Parathyroid adenoma (tissue), 2 donors: Measurements from ENCODE around the gene CTDSP2.

Experiments used
- H2AFZ ChIP-seq: fragments of 300-600 bp; sonication (generic); one replicate; pipeline ENCODE4 v1.7.0; 2017; ENCODE audit warnings: antibody characterized with exemption, mild to moderate bottlenecking
- H3K27ac ChIP-seq: fragments of 300-600 bp; sonication (generic); one replicate; pipeline ENCODE4 v1.7.0; 2017
- H3K27me3 ChIP-seq: fragments of 300-600 bp; sonication (generic); one replicate; pipeline ENCODE4 v1.7.0; 2017; ENCODE audit warnings: low read length; ENCODE audit not compliant: control insufficient read depth, insufficient read depth
- H3K36me3 ChIP-seq: fragments of 300-600 bp; sonication (generic); one replicate; pipeline ENCODE4 v1.7.0; 2017; ENCODE audit warnings: low read length; ENCODE audit not compliant: control insufficient read depth, insufficient read depth
- H3K4me1 ChIP-seq: fragments of 300-600 bp; sonication (generic); one replicate; pipeline ENCODE4 v1.7.0; 2017; ENCODE audit warnings: control low read depth
- H3K4me2 ChIP-seq: fragments of 300-600 bp; sonication (generic); one replicate; pipeline ENCODE4 v1.7.0; 2017; ENCODE audit warnings: low read length
- H3K4me3 ChIP-seq: fragments of 300-600 bp; sonication (generic); one replicate; pipeline ENCODE4 v1.7.0; 2017; ENCODE audit warnings: low read depth, low read length
- H3K79me2 ChIP-seq: fragments of 300-600 bp; sonication (generic); one replicate; pipeline ENCODE4 v1.7.0; 2017; ENCODE audit warnings: control low read depth
- H3K9ac ChIP-seq: fragments of 300-600 bp; sonication (generic); one replicate; pipeline ENCODE4 v1.7.0; 2017; ENCODE audit warnings: mild to moderate bottlenecking
- H3K9me3 ChIP-seq: fragments of 300-600 bp; sonication (generic); one replicate; pipeline ENCODE4 v1.7.0; 2017; ENCODE audit warnings: low read length; ENCODE audit not compliant: control insufficient read depth
- TF ChIP-seq, protein P1 (sequence below): fragments of 300-600 bp; sonication (generic); IDR thresholded peaks from one replicate; pipeline ENCODE4 v1.7.0; 2017; ENCODE audit warnings: antibody characterized with exemption, mild to moderate bottlenecking
- donor health status: primary hyperparathyroidism.

Gene CTDSP2

DNA sequence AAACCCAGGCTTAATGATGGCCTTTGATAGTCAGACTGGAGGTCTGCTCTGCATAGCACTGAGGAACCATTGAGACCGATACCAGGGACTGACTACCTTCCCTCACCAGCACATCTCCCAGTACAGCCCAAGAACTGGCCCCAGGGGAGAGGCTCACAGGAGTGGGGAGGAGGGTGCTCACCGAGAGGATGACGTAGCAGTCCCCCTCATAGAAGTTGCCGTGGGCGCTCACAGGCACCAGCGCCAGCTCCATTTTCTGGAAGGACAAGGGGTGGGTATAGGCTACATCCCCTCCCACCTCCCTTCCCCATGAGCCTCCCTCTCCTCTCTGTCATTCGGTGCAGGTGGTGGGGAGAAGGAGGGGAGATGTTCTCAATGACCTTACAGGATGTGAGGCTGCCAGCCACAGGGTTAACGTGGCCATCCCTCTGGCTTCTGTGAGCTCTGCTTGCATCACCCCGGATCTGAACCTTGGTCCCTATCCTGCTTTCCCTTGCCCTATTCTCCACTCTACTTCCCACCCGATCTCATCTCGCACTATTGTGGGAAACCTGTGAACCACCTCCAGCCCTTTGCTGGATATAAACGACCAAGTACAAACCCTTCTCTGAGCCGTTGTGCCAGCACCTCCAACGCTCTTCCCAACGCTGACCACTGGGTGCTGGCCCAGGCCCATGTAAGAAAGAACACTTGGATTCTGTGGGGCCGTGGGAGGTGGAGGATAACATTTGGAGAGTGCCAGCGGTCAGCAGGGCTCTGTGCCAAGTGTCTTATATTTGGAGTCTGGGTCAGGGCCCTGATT, 32.4 kb downstream of the CTDSP2 start:
- no peaks in the 10 kb centered on the region for H3K27me3 ChIP-seq
- H3K36me3 ChIP-seq, result no peaks in the 10 kb centered on the region
- H3K27ac ChIP-seq, result no peak overlapping the region
- H3K4me2 ChIP-seq, result no peak overlapping the region
- TF ChIP-seq, protein P1, sequence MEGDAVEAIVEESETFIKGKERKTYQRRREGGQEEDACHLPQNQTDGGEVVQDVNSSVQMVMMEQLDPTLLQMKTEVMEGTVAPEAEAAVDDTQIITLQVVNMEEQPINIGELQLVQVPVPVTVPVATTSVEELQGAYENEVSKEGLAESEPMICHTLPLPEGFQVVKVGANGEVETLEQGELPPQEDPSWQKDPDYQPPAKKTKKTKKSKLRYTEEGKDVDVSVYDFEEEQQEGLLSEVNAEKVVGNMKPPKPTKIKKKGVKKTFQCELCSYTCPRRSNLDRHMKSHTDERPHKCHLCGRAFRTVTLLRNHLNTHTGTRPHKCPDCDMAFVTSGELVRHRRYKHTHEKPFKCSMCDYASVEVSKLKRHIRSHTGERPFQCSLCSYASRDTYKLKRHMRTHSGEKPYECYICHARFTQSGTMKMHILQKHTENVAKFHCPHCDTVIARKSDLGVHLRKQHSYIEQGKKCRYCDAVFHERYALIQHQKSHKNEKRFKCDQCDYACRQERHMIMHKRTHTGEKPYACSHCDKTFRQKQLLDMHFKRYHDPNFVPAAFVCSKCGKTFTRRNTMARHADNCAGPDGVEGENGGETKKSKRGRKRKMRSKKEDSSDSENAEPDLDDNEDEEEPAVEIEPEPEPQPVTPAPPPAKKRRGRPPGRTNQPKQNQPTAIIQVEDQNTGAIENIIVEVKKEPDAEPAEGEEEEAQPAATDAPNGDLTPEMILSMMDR, result no peak
- H3K4me3 ChIP-seq, result no peak overlapping the region
- H3K9me3 ChIP-seq, result no peaks in the 10 kb centered on the region
- H3K9ac ChIP-seq, result no peak overlapping the region
- no peak overlapping the region for H2AFZ ChIP-seq
- H3K79me2 ChIP-seq, result peaks cover 9% of the 10 kb centered on the region
- H3K4me1 ChIP-seq, result peaks cover 14% of the 10 kb centered on the region

DNA sequence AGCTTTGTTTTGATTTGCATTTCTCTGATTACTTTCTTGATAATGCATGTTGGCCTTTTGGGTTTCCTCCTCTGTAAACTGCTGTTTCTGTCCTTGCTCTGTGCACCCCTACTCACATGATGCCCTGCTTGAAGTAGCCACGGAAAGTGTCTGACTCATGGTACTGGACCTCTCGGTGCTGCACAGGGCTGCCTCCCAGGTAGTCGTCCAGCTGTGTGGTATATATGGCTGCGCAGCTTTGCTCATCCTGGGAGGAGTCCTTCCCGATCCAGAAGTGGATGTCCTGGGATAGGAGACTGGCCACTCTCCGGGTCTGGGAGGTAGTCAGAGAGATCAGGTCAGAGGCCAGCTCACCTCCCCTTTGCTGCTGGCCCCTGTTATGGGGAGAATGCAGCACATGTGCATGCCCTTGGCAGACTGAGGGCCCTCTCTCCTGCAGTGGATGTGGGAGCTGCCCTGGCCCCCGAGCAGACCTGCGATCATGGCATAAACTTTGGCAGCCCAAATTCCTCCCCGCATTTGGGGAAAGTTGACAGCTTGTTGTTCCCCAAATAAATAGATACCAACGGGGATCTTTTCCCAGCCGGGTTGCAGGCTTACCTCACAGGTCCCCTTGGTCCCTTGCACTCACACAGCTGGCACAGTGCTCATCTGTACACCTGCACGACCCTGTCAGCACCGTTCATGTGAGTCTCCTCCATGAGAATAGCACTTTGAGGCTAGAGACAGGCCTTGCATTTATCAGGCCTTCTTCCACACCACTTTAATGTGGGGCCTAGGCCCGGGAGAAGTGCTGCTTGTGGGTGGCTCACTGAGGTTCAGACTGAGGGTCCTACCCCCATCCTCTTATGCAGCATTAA, 33.2 kb downstream of the CTDSP2 start:
- H3K4me2 ChIP-seq, result no peak overlapping the region
- no peak overlapping the region for H3K4me3 ChIP-seq
- no peak overlapping the region for H3K9ac ChIP-seq
- TF ChIP-seq, protein P1, result no peak
- no peak overlapping the region for H2AFZ ChIP-seq
- H3K27ac ChIP-seq, result no peak overlapping the region
- H3K27me3 ChIP-seq, result no peaks in the 10 kb centered on the region
- peaks cover 14% of the 10 kb centered on the region for H3K4me1 ChIP-seq
- peaks cover 13% of the 10 kb centered on the region for H3K79me2 ChIP-seq
- no peaks in the 10 kb centered on the region for H3K36me3 ChIP-seq
- H3K9me3 ChIP-seq, result no peaks in the 10 kb centered on the region

GRCh38 chr12:57811028-57811755, 35.3 kb downstream of the CTDSP2 start:
- Histone ChIP-seq H2AFZ (no peak overlapping the region), H3K27ac (no peak overlapping the region), H3K4me2 (no peak overlapping the region), H3K4me3 (no peak overlapping the region), H3K4me1 (peaks cover 13% of the 10 kb centered on the region), H3K36me3 (no peaks in the 10 kb centered on the region), H3K79me2 (peaks cover 13% of the 10 kb centered on the region), H3K9me3 (no peaks in the 10 kb centered on the region), H3K27me3 (no peaks in the 10 kb centered on the region), H3K9ac (no peak overlapping the region)
- TF ChIP-seq, protein P1, result no peak

- H3K27me3 ChIP-seq, result no peaks in the 10 kb centered on the region
- peaks cover 7% of the 10 kb centered on the region for H3K4me1 ChIP-seq
- no peaks in the 10 kb centered on the region for H3K36me3 ChIP-seq
- peaks cover 11% of the 10 kb centered on the region for H3K79me2 ChIP-seq
- H3K4me2 ChIP-seq, result no peak overlapping the region
- H3K27ac ChIP-seq, result no peak overlapping the region
- TF ChIP-seq, protein P1, result no peak
- no peak overlapping the region for H3K4me3 ChIP-seq
- no peak overlapping the region for H2AFZ ChIP-seq
- H3K9ac ChIP-seq, result no peak overlapping the region
- no peaks in the 10 kb centered on the region for H3K9me3 ChIP-seq
These were observed 36.1 kb downstream of the CTDSP2 start for GRCh38 chr12:57810450-57810849.
